ENCODE data around the gene SEM1. TPM values are rescaled to one million over a fixed set of nuclear protein-coding genes. Genes with fewer than 3 reads are reported as not detected.

SEM1 gene
- total and polyA plus RNA-seq, 2 donors (not counting 3 experiments of a cell fraction or from before 2014, with no cell fraction given), result 16.7 to 81.6 TPM

DNA sequence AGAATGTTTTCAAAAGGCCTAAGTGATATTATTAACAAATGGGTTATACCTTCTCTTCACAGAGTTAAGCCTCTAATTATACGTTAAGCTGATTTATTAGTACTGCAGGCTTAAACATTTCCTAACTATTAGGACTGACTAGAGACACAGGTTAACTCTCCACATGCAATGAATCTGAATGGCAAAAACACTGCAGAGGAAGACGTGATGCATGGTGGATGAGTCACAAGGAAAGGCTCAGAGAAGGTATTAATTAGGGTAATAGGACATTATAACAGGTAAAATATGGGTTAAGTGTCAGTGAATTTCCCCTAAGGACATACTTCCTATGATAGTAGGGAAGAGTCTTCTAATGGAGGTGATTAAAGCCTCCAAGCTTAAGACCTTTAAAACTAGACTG lies 24.7 kb upstream of the SEM1 start:
- no peaks in the 10 kb centered on the region for H3K79me2 ChIP-seq (ENCODE audit: control insufficient read depth, insufficient read depth, low read length)
- intact Hi-C loops (cut with micrococcal nuclease) (no loop called here), dilution Hi-C loops (cut with MboI; ENCODE audit: extremely low pct_ligation_motif_present, low sequenced_read_pairs) (no loop called here)
- H4K20me1 ChIP-seq (replicated peaks; ENCODE audit: control insufficient read depth, extremely low read depth, insufficient read depth, low read length), result no peaks in the 10 kb centered on the region
- ChIA-PET POLR2A (no interaction called here), CTCF (no interaction called here)
- no peak overlapping the region for H3K9ac ChIP-seq (replicated peaks; ENCODE audit: extremely low read depth, insufficient read depth, low read length)
- no peak overlapping the region for H3K4me3 ChIP-seq (replicated peaks in 1 of 3; ENCODE audit: insufficient read depth in 1 of 3, low read depth in 1 of 3, low read length in 3 of 3)
- no peak for FAIRE-seq
- no TSS peak for BruUV-seq (replicated peaks)
- peaks cover 2 to 15% of the 10 kb centered on the region in 2 experiments for H3K27me3 ChIP-seq (ENCODE audit: control insufficient read depth in 2 of 2, insufficient read depth in 2 of 2, low read length in 2 of 2)
- DNase-seq (ENCODE audit: low read depth, low spot score), result no peak
- no peaks in the 10 kb centered on the region for H3K4me1 ChIP-seq (ENCODE audit: control insufficient read depth, extremely low read depth, insufficient read depth, low read length)
- no peak overlapping the region for H3K4me2 ChIP-seq (ENCODE audit: insufficient read depth, low read length)
- no peaks in the 10 kb centered on the region for H3K9me3 ChIP-seq (replicated peaks; ENCODE audit: control insufficient read depth, insufficient read depth, low read length)
- H3K36me3 ChIP-seq (ENCODE audit: control insufficient read depth in 2 of 2, extremely low read depth in 1 of 2, insufficient read depth in 2 of 2, low read length in 2 of 2), result no peaks in the 10 kb centered on the region
- TF ChIP-seq POLR2A (IDR thresholded peaks at IDR 0.05; ENCODE audit: low read depth, low read length) (no peak), JUN (IDR thresholded peaks at IDR 0.05; ENCODE audit: borderline replicate concordance, insufficient read depth, insufficient read length, low read depth) (no peak), EZH2 (IDR thresholded peaks at IDR 0.05; ENCODE audit: borderline replicate concordance, low read depth, low read length, severe bottlenecking) (no peak), POLR2AphosphoS5 (IDR thresholded peaks at IDR 0.05; ENCODE audit: insufficient read depth, low read depth, low read length) (no peak), FOS (IDR thresholded peaks at IDR 0.05; ENCODE audit: borderline replicate concordance, insufficient read depth, low read length) (no peak)
- TF ChIP-seq, protein P1, sequence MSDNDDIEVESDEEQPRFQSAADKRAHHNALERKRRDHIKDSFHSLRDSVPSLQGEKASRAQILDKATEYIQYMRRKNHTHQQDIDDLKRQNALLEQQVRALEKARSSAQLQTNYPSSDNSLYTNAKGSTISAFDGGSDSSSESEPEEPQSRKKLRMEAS (IDR thresholded peaks at IDR 0.05; ENCODE audit: insufficient read depth, insufficient read length), result no peak
- TF ChIP-seq, protein P2, sequence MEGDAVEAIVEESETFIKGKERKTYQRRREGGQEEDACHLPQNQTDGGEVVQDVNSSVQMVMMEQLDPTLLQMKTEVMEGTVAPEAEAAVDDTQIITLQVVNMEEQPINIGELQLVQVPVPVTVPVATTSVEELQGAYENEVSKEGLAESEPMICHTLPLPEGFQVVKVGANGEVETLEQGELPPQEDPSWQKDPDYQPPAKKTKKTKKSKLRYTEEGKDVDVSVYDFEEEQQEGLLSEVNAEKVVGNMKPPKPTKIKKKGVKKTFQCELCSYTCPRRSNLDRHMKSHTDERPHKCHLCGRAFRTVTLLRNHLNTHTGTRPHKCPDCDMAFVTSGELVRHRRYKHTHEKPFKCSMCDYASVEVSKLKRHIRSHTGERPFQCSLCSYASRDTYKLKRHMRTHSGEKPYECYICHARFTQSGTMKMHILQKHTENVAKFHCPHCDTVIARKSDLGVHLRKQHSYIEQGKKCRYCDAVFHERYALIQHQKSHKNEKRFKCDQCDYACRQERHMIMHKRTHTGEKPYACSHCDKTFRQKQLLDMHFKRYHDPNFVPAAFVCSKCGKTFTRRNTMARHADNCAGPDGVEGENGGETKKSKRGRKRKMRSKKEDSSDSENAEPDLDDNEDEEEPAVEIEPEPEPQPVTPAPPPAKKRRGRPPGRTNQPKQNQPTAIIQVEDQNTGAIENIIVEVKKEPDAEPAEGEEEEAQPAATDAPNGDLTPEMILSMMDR (IDR thresholded peaks at IDR 0.05; ENCODE audit: extremely low read depth in 1 of 2, insufficient read depth in 1 of 2, low read depth in 1 of 2, low read length in 2 of 2), result no peak
- H2AFZ ChIP-seq (ENCODE audit: low read depth, low read length), result no peak overlapping the region
- no peak overlapping the region for H3K27ac ChIP-seq (ENCODE audit: insufficient read depth, low read depth, low read length)
- no peaks in the 10 kb centered on the region for H3K9me1 ChIP-seq (replicated peaks; ENCODE audit: control insufficient read depth, extremely low read depth, insufficient read depth, low read length)
